Esophagus muscularis mucosa (tissue), 4 donors: Measurements from ENCODE around the gene HOXB5. TPM values are rescaled to one million over a fixed set of nuclear protein-coding genes. Genes with fewer than 3 reads are reported as not detected.
A peak's percentile ranks its signal among the peaks of the same experiment; 100 is the strongest.

ENCODE experiments used
- DNase-seq: peaks from one replicate; pipeline ENCODE4 v3.0.0-alpha.2; 2017; ENCODE audit errors: extremely low spot score
- H3K27ac ChIP-seq, 4 donors: fragments of 200-600 bp; sonication (generic); replicated peaks in 1 of 4; 1 replicate in 3 of 4; 2 replicates in 1 of 4; pipeline ENCODE4 v1.5.1; 2016 to 2019; ENCODE audit warnings: mild to moderate bottlenecking in 1 of 4
- H3K27me3 ChIP-seq, 4 donors: fragments of 200-600 bp; sonication (generic); one replicate each; pipeline versions ENCODE4 v1.5.1 to v1.6.0; 2016 to 2019
- H3K36me3 ChIP-seq, 4 donors: fragments of 200-600 bp; sonication (generic); one replicate each; pipeline ENCODE4 v1.5.1; 2016 to 2019
- H3K4me1 ChIP-seq, 4 donors: fragments of 200-600 bp; sonication (generic); one replicate each; pipeline ENCODE4 v1.5.1; 2016 to 2019
- H3K4me3 ChIP-seq, 4 donors: fragments of 200-600 bp; sonication (generic); 1 replicate in 2 of 4; 2 replicates in 2 of 4; pipeline ENCODE4 v1.5.1; 2016 to 2019; ENCODE audit warnings: mild to moderate bottlenecking in 4 of 4, moderate library complexity in 1 of 4
- H3K9me3 ChIP-seq, 4 donors: fragments of 200-600 bp; sonication (generic); 1 replicate in 3 of 4; 2 replicates in 1 of 4; pipeline ENCODE4 v1.5.1; 2016 to 2019
- EP300 ChIP-seq: sonication (generic); formaldehyde crosslinking; IDR thresholded peaks from one replicate; pipeline ENCODE4 v1.6.1; 2017; ENCODE audit warnings: antibody characterized with exemption
- POLR2A ChIP-seq: fragments of 450-650 bp; IDR thresholded peaks from one replicate; pipeline ENCODE4 v1.6.1; 2017; ENCODE audit warnings: antibody characterized with exemption, moderate library complexity, mild to moderate bottlenecking, low read depth
- POLR2AphosphoS5 ChIP-seq, 2 donors: sonication (generic); formaldehyde crosslinking; IDR thresholded peaks; one replicate each; pipeline ENCODE4 v1.6.1; 2017; ENCODE audit warnings: antibody characterized with exemption in 2 of 2
- WGBS: methylation state at CpG from one replicate; pipeline ENCODE4 v1.1.5; 2018; 5-methylcytosine and 5-hydroxymethylcytosine counted together
- intact Hi-C: fragments of 100-400 bp; cut with DNase I; formaldehyde crosslinking; loops from one replicate; pipeline ENCODE4 v1.15.1; 2023
- total RNA-seq, 4 donors: library from RNA; depleted of rRNA; stranded (reverse); fragments of >200 nt; gene quantifications; one replicate each; pipeline versions ENCODE4 v1.1.0 to v1.2.1, GENCODE V29; 2016
- TF ChIP-seq, protein P1 (sequence below), 3 experiments: fragments of 200-600 bp in 2 of 3; fragments of 450-650 bp in 1 of 3; sonication (generic) in 2 of 3; IDR thresholded peaks; one replicate each; pipeline ENCODE4 v1.5.1; 2017 to 2019; ENCODE audit warnings: antibody characterized with exemption in 3 of 3, mild to moderate bottlenecking in 2 of 3, moderate library complexity in 1 of 3

The HOXB5 gene
- total RNA-seq, 4 donors from 2014 or later, result 0.17 to 0.83 (median 0.36) TPM

DNA sequence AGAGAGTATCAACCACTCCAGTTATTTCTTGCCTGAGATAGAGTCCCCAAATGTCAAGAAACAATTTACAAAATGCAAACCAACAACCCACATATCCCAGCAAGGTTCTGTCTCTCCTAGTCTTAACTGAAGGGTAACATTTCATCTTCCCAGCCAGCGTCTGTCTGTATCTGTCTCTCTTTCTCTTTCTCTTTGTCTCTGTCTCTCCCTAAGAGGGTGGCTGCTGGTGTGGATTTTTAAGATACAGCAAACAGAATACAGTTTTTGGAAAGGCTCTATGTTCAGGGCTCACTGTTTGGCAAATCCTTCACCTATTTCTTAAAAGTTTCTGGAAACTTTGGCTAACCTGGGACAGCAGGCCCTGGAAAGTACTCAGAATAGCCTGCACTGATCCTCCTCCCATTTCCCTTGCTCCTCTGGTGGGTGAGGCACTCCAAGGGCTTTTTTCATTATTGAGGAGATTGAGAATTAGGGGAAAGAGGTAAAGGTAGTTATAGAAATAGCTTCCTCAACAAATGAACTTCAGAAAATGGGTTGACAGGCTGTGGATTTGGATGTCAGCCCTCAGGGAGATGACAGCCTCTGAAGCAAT, 21.7 kb downstream of the HOXB5 start:
- DNase-seq, result no peak
- 31% methylated on average over 1 of the region's 1 CpG for WGBS
- TF ChIP-seq POLR2AphosphoS5 (IDR thresholded peaks at IDR 0.05), result peak in 1 of 2 donors; percentile 10
- TF ChIP-seq, protein P1, sequence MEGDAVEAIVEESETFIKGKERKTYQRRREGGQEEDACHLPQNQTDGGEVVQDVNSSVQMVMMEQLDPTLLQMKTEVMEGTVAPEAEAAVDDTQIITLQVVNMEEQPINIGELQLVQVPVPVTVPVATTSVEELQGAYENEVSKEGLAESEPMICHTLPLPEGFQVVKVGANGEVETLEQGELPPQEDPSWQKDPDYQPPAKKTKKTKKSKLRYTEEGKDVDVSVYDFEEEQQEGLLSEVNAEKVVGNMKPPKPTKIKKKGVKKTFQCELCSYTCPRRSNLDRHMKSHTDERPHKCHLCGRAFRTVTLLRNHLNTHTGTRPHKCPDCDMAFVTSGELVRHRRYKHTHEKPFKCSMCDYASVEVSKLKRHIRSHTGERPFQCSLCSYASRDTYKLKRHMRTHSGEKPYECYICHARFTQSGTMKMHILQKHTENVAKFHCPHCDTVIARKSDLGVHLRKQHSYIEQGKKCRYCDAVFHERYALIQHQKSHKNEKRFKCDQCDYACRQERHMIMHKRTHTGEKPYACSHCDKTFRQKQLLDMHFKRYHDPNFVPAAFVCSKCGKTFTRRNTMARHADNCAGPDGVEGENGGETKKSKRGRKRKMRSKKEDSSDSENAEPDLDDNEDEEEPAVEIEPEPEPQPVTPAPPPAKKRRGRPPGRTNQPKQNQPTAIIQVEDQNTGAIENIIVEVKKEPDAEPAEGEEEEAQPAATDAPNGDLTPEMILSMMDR (IDR thresholded peaks at IDR 0.05), result no peak
- peak overlapping the region; percentile 41 to 90 (median 77) for H3K4me3 ChIP-seq
- H3K36me3 ChIP-seq, result no peaks in the 10 kb centered on the region
- H3K27ac ChIP-seq, result peak overlapping the region; percentile 91 to 97 (median 96)
- H3K9me3 ChIP-seq, result no peaks in the 10 kb centered on the region
- intact Hi-C loops, result no loop called here
- peaks cover 44 to 100% (median 98%) of the 10 kb centered on the region in 4 donors for H3K4me1 ChIP-seq
- no peaks in the 10 kb centered on the region for H3K27me3 ChIP-seq

DNA sequence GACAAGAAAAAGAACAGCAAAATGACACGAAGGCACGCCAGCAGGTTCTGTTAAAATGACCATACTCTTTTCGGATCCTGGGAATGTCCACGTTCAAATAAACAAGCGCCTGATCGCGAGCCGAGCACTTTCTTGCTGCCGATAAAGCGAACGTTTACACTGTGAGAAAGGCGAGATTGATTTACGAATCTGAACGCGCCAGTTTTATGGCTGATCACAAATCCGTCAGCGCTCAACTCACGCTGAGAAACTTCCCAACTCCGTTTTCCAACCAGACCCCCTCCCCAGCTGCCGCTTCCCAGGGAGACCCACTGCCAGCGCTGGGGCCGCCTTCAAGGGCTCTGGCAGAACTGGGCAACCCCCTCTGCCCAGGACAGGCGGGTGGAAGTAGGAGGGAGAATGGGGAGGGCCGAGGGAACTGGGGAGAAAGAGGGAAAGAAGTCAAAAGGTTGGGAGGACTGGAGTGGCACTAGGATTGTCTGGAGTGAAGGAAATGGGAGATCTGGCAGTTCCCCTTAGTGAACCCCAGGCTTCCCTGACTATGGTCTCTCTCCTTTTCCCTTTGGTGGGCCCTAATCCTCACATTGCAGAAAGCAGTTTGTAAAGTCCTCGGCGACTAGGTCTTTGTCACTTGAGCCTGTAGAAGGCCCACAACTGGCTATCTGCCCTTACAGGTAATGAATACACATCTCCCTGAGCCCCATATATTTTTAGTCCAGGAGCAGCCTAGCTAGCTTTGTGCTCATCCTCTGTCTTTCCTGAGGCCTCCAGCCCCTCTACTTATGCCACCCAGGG, 22.4 kb downstream of the HOXB5 start:
- H3K4me3 ChIP-seq, result peak overlapping the region; percentile 41 to 90 (median 77)
- peak overlapping the region; percentile 91 to 97 (median 96) for H3K27ac ChIP-seq

DNA sequence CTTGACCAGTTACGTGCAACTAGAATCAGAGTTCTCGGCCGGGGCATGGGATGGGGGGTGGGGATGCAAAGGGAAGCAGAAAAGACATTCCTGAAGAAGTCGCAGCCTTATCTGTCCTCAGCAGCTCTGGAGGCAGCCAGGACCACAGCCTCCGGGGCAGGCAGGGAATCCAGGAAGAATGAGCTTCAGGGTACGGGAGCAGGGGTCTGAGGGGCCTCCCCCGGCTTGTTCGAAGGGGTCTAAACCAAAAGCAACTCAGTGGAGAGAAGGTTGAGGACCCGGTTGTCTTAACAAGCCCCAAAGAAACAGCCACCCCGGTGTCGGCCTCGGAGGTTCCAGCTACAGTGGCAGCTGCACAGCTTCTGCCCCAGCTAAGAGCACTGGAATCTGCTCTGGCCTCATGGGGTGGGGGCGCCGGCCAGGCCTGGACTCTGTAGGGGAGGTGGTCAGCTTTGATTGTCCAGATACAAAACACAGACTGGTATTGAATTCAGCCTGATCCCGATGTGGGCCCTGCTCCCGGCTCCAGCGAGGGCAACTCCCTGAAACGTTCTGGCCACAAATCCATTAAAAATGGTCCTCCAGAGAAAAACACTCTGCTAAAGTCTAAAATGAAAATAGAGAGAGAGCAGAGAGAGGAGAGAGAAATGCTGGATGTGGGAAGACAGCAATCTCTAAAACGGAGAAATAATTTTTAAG, 23.1 kb downstream of the HOXB5 start:
- H3K27ac ChIP-seq, result peak overlapping the region; percentile 91 to 97 (median 96)

More for the DNA sequence above, 22.4 kb downstream of the HOXB5 start:
- H3K9me3 ChIP-seq, result no peaks in the 10 kb centered on the region
- no peak for DNase-seq
- WGBS, result 26% methylated on average over 26 of the region's 26 CpGs
- intact Hi-C loops, result no loop called here
- TF ChIP-seq POLR2AphosphoS5 (IDR thresholded peaks at IDR 0.05) (peak; percentile 20 to 42), POLR2A (no peak)
- H3K36me3 ChIP-seq, result no peaks in the 10 kb centered on the region
- H3K4me1 ChIP-seq, result peaks cover 51 to 100% (median 98%) of the 10 kb centered on the region in 4 donors
- no peaks in the 10 kb centered on the region for H3K27me3 ChIP-seq

DNA sequence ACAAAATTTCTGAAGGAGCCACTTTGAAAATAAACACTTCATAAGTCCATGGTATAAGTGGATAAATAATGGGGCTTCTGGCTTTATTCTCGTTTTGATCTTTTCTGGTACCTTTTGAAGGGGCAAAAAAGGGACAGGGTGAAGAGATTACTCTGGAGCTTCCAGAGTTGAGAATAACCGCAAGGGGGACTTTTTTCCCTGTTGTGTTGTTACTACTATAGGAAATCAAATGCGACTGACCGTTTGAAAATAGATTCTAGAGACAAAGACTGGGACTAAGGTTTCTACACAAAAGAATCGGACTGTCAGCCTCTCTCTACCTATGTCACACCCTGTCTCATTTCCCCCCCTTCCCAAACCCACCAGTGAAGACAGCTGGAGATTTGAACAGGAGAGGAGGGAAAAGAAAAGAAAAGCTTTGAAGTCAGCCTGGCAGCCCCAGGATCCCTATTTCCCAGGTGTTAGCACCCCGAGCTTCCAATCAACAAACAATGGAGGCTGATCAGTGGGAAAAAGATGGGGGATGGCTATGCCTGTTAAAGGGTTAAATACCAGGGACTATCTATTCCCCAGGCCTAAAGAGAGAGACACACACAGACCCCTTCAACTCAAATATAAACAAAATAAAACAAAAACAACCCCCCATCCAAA, 23.8 kb downstream of the HOXB5 start:
- H3K27me3 ChIP-seq, result no peaks in the 10 kb centered on the region
- peak overlapping the region; percentile 41 to 90 (median 77) for H3K4me3 ChIP-seq
- 29% methylated on average over 6 of the region's 6 CpGs for WGBS
- H3K4me1 ChIP-seq, result peaks cover 55 to 100% (median 98%) of the 10 kb centered on the region in 4 donors
- H3K27ac ChIP-seq, result peak overlapping the region; percentile 91 to 97 (median 96)
- TF ChIP-seq EP300, result no peak
- TF ChIP-seq POLR2AphosphoS5 (IDR thresholded peaks at IDR 0.05), result no peak
- TF ChIP-seq, protein P1 (IDR thresholded peaks at IDR 0.05), result peak in 2 of 3 experiments; percentile 21 to 33
- no peak for TF ChIP-seq POLR2A
- no peak for DNase-seq
- H3K36me3 ChIP-seq, result no peaks in the 10 kb centered on the region
- H3K9me3 ChIP-seq, result no peaks in the 10 kb centered on the region
- intact Hi-C loops, result no loop called here

More for the DNA sequence above, 23.1 kb downstream of the HOXB5 start:
- Histone ChIP-seq H3K9me3 (no peaks in the 10 kb centered on the region), H3K36me3 (no peaks in the 10 kb centered on the region), H3K4me1 (peaks cover 51 to 100% (median 98%) of the 10 kb centered on the region in 4 donors), H3K27me3 (no peaks in the 10 kb centered on the region), H3K4me3 (peak overlapping the region; percentile 41 to 90 (median 77))
- intact Hi-C loops, result no loop called here
- DNase-seq, result no peak
- 23% methylated on average over 11 of the region's 19 CpGs for WGBS
- TF ChIP-seq POLR2A, result no peak
- peak; percentile 11 to 49 for TF ChIP-seq POLR2AphosphoS5 (IDR thresholded peaks at IDR 0.05)

DNA sequence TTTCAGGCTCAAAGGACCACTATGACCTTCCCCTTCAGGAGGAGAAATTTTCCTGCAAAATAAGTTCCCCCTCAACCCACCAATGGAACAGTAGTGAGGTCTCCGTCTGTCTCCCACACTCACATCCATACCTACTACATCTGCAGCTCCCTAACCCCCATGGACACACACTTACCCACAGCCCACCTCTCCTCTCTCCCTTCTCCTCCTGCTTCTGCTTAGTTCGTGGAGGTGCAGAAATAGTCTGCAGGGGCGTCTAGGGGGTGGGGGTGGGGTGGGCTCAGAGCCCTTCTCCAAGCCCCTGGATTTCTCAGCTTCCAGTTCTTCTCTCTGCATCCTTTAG, 24.4 kb downstream of the HOXB5 start:
- Histone ChIP-seq H3K27me3 (no peaks in the 10 kb centered on the region), H3K36me3 (no peaks in the 10 kb centered on the region), H3K4me3 (peak overlapping the region; percentile 41 to 90 (median 77)), H3K27ac (peak overlapping the region; percentile 91 to 97 (median 96)), H3K9me3 (no peaks in the 10 kb centered on the region), H3K4me1 (peaks cover 55 to 99% (median 98%) of the 10 kb centered on the region in 4 donors)
- no peak for DNase-seq
- intact Hi-C loops, result no loop called here
- WGBS, result 18% methylated on average over 3 of the region's 3 CpGs
- no peak for TF ChIP-seq POLR2A
- no peak for TF ChIP-seq EP300
- no peak for TF ChIP-seq POLR2AphosphoS5 (IDR thresholded peaks at IDR 0.05)
